Tibial nerve (tissue), 4 donors: ENCODE data around the gene CCDC7. TPM values are rescaled to one million over a fixed set of nuclear protein-coding genes. Genes with fewer than 3 reads are reported as not detected.
"Not testable (repeated sequence)": the region's sequence is repeated elsewhere in the genome, so short reads cannot be mapped to it uniquely, and the experiment has no call there.

Source experiments
- DNase-seq, 2 donors: peaks; one replicate each; pipeline ENCODE4 v3.0.0-alpha.2; 2019; ENCODE audit warnings: low spot score in 2 of 2
- H3K27ac ChIP-seq, 4 donors: fragments of 200-600 bp; sonication (generic) in 3 of 4; one replicate each; pipeline ENCODE4 v1.5.1; 2017 to 2019; ENCODE audit warnings: mild to moderate bottlenecking in 1 of 4
- H3K27me3 ChIP-seq, 2 donors: fragments of 200-600 bp; sonication (generic) in 1 of 2; one replicate each; pipeline versions ENCODE4 v1.5.1 to v1.6.0; 2017 to 2019
- H3K36me3 ChIP-seq, 3 donors: fragments of 200-600 bp; sonication (generic); one replicate each; pipeline ENCODE4 v1.5.1; 2018 to 2019
- H3K4me1 ChIP-seq, 4 donors: fragments of 200-600 bp; sonication (generic) in 3 of 4; one replicate each; pipeline ENCODE4 v1.5.1; 2017 to 2019
- H3K4me3 ChIP-seq, 4 donors: fragments of 200-600 bp; sonication (generic) in 3 of 4; one replicate each; pipeline ENCODE4 v1.5.1; 2017 to 2019; ENCODE audit warnings: mild to moderate bottlenecking in 1 of 4, moderate library complexity in 1 of 4
- H3K9me3 ChIP-seq, 4 donors: fragments of 200-600 bp; sonication (generic) in 3 of 4; one replicate each; pipeline ENCODE4 v1.5.1; 2017 to 2019
- CTCF ChIP-seq, 5 experiments: fragments of 200-600 bp in 3 of 5; fragments of 450-650 bp in 2 of 5; sonication (generic) in 3 of 5; IDR thresholded peaks; one replicate each; pipeline ENCODE4 v1.5.1; 2016 to 2019; ENCODE audit warnings: antibody characterized with exemption in 5 of 5, mild to moderate bottlenecking in 3 of 5, moderate library complexity in 2 of 5
- EP300 ChIP-seq, 2 donors: sonication (generic); formaldehyde crosslinking; IDR thresholded peaks; one replicate each; pipeline ENCODE4 v1.6.1; 2017; ENCODE audit warnings: antibody characterized with exemption in 2 of 2, mild to moderate bottlenecking in 1 of 2
- POLR2A ChIP-seq, 2 donors: fragments of 450-650 bp; IDR thresholded peaks; one replicate each; pipeline ENCODE4 v1.6.1; 2017; ENCODE audit warnings: antibody characterized with exemption in 2 of 2, mild to moderate bottlenecking in 2 of 2, moderate library complexity in 2 of 2
- WGBS, 2 donors: methylation state at CpG; one replicate each; pipeline ENCODE4 v1.1.5; 2018; 5-methylcytosine and 5-hydroxymethylcytosine counted together
- total RNA-seq, 4 donors: library from RNA; depleted of rRNA; stranded (reverse); fragments of >200 nt; gene quantifications; one replicate each; pipeline ENCODE4 v1.1.0, GENCODE V29; 2016

Gene CCDC7
- total RNA-seq, 4 donors from 2014 or later: 20.7 to 97.0 (median 45.6) TPM

GRCh38 chr10:32693441-32693979 lies 247.6 kb downstream of the CCDC7 start:
- Histone ChIP-seq H3K36me3 (peaks cover 0 to 65% (median 0%) of the 10 kb centered on the region in 3 donors), H3K9me3 (peaks cover 0 to 11% (median 0%) of the 10 kb centered on the region in 4 donors), H3K27me3 (no peaks in the 10 kb centered on the region), H3K4me3 (no peak overlapping the region), H3K4me1 (peaks cover 0 to 4% (median 0%) of the 10 kb centered on the region in 4 donors), H3K27ac (no peak overlapping the region)
- TF ChIP-seq CTCF (IDR thresholded peaks at IDR 0.05) (no peak), POLR2A (IDR thresholded peaks at IDR 0.05) (no peak), EP300 (IDR thresholded peaks at IDR 0.05) (no peak)
- DNase-seq: no peak
- WGBS, 2 donors: 92% methylated on average over 4 of the region's 4 CpGs

DNA sequence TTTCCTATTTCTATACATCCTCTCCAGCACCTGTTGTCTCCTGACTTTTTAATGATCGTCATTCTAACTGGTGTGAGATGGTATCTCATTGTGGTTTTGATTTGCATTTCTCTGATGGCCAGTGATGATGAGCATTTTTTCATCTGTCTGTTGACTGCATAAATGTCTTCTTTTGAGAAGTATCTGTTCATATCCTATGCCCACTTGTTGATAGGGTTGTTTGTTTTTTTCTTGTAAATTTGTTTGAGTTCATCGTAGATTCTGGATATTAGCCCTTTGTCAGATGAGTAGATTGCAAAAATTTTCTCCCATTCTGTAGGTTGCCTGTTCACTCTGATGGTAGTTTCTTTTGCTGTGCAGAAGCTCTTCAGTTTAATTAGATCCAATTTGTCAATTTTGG lies 253.7 kb downstream of the CCDC7 start:
- 98 to 100% methylated on average over 2 of the region's 2 CpGs for WGBS, 2 donors
- not testable (repeated sequence) for H3K27me3 ChIP-seq
- H3K36me3 ChIP-seq: peaks cover 0 to 43% (median 0%) of the 10 kb centered on the region in 3 donors

GRCh38 chr10:32713560-32713959 lies 267.6 kb downstream of the CCDC7 start:
- Histone ChIP-seq H3K36me3 (peaks cover 0 to 47% (median 0%) of the 10 kb centered on the region in 3 donors), H3K27ac (no peak overlapping the region), H3K27me3 (no peaks in the 10 kb centered on the region), H3K9me3 (peaks cover 0 to 86% (median 6%) of the 10 kb centered on the region in 4 donors), H3K4me1 (no peaks in the 10 kb centered on the region), H3K4me3 (no peak overlapping the region)
- no peak for DNase-seq
- WGBS, 2 donors: 85 to 86% methylated on average over 1 of the region's 1 CpG
- TF ChIP-seq CTCF (IDR thresholded peaks at IDR 0.05) (no peak), EP300 (IDR thresholded peaks at IDR 0.05) (no peak), POLR2A (IDR thresholded peaks at IDR 0.05) (no peak)

More for the DNA sequence above, 253.7 kb downstream of the CCDC7 start:
- not testable (repeated sequence) for H3K27ac ChIP-seq, H3K4me1 ChIP-seq, DNase-seq, H3K4me3 ChIP-seq
- peaks cover 0 to 35% (median 0%) of the 10 kb centered on the region in 4 donors for H3K9me3 ChIP-seq

DNA sequence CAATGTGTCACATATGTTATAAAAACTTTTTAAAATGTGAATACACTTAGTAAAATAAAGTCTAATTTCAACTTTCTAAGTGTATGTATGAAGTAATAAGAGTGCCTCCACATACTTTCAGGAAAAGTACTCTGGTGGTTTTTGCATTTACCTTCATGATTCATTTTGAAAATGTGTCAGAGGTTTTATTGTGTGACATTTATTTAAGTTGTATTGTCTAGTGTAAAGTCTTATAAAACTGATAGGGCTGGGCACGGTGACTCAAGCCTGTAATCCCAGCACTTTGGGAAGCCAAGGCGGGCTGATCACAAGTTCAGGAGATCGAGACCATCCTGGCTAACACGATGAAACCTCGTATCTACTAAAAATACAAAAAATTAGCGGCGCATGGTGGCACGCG lies 285.6 kb downstream of the CCDC7 start:
- H3K36me3 ChIP-seq: peaks cover 0 to 33% (median 0%) of the 10 kb centered on the region in 3 donors
- no peak overlapping the region for H3K27ac ChIP-seq
- no peaks in the 10 kb centered on the region for H3K4me1 ChIP-seq
- H3K27me3 ChIP-seq: no peaks in the 10 kb centered on the region
- H3K4me3 ChIP-seq: no peak overlapping the region
- H3K9me3 ChIP-seq: peaks cover 0 to 2% (median 0%) of the 10 kb centered on the region in 4 donors
- 87 to 94% methylated on average over 9 of the region's 9 CpGs for WGBS, 2 donors
- DNase-seq: no peak
- no peak for TF ChIP-seq POLR2A (IDR thresholded peaks at IDR 0.05)
- no peak for TF ChIP-seq CTCF (IDR thresholded peaks at IDR 0.05)
- TF ChIP-seq EP300 (IDR thresholded peaks at IDR 0.05): no peak

DNA sequence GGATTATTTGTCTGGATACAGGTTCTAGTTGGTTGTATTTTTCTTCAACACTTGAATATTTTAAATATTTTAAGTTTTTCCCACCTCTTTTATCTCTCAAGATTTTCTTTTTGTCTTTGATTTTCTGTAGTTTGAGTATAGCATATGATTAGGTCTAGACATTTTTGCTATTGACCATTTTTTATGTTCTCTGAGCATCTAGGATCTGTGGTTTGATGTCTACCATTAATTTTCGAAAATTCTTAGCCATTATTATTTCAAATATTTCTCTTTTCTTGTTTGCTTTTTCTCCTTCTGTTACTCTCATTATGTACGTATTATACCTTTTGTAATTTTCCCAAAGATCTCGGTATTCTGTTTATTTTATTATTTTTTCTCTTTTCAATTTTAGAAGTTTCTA lies 293.0 kb downstream of the CCDC7 start:
- Histone ChIP-seq H3K9me3 (peaks cover 0 to 27% (median 5%) of the 10 kb centered on the region in 4 donors), H3K27me3 (no peaks in the 10 kb centered on the region), H3K27ac (no peak overlapping the region), H3K4me3 (no peak overlapping the region), H3K36me3 (peaks cover 0 to 46% (median 0%) of the 10 kb centered on the region in 3 donors), H3K4me1 (no peaks in the 10 kb centered on the region)
- TF ChIP-seq EP300 (IDR thresholded peaks at IDR 0.05) (no peak), CTCF (IDR thresholded peaks at IDR 0.05) (no peak), POLR2A (IDR thresholded peaks at IDR 0.05) (no peak)
- no peak for DNase-seq
- 94 to 95% methylated on average over 3 of the region's 3 CpGs for WGBS, 2 donors
